Measurements from ENCODE around the gene TXNDC5.

DNA sequence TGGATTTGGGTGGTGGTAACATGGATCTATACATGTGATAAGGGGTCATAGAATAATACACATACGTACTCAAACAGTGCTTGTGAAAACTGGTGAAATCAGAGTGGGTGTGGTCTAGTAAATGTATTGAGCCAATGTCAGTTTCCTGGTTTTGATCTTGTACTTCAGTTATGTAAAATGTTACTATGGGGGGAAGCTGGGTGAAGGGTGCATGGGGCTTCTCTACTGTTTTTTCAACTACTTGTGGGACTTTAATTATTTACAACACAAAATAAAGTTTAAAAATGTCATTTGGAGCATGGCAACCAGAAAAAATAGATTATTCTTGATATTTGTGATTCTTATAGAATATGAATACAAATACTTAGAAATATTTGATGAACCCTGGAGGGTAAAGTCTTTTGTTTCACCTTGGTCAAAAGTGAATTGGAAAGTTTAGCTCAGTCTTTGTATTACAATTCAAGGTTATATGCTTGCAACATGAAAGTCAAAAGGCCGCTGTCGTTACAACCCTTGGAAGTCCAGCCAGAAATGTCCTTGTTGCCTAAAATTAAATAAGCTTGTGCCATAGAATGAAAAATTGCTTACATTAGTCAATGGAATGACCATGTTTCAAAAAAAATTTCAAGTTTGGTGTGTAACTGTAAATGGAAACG is 74.1 kb downstream of the TXNDC5 start:
- TF ChIP-seq POLR2A (IDR thresholded peaks at IDR 0.05): no peak
- TF ChIP-seq, protein P1, sequence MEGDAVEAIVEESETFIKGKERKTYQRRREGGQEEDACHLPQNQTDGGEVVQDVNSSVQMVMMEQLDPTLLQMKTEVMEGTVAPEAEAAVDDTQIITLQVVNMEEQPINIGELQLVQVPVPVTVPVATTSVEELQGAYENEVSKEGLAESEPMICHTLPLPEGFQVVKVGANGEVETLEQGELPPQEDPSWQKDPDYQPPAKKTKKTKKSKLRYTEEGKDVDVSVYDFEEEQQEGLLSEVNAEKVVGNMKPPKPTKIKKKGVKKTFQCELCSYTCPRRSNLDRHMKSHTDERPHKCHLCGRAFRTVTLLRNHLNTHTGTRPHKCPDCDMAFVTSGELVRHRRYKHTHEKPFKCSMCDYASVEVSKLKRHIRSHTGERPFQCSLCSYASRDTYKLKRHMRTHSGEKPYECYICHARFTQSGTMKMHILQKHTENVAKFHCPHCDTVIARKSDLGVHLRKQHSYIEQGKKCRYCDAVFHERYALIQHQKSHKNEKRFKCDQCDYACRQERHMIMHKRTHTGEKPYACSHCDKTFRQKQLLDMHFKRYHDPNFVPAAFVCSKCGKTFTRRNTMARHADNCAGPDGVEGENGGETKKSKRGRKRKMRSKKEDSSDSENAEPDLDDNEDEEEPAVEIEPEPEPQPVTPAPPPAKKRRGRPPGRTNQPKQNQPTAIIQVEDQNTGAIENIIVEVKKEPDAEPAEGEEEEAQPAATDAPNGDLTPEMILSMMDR (IDR thresholded peaks at IDR 0.05): no peak

Measured in Peyer's patch (tissue), 4 donors.